Natural killer cell (primary cell): ENCODE data around the gene DST. TPM values are rescaled to one million over a fixed set of nuclear protein-coding genes. Genes with fewer than 3 reads are reported as not detected.

Source experiments
- ATAC-seq, 3 donors: fragments of 150-1000 bp in 2 of 3; fragments of 200-7000 bp in 1 of 3; cut with Tn5 transposase; 1 replicate in 1 of 3; 2 replicates in 2 of 3; pipeline ENCODE4 v1.10.0; 2021; ENCODE audit warnings: mild to moderate bottlenecking in 2 of 3, moderate library complexity in 2 of 3
- DNase-seq, 2 donors: peaks; one replicate each; pipeline versions ENCODE4 v3.0.0 to v3.0.0-alpha.2; 2013 to 2021; ENCODE audit warnings: mixed read lengths in 1 of 2
- H3K27ac ChIP-seq: one replicate; pipeline ENCODE4 v1.5.1; 2013; ENCODE audit warnings: mild to moderate bottlenecking, low read length
- H3K27me3 ChIP-seq: one replicate; pipeline ENCODE4 v1.6.1; 2013; ENCODE audit warnings: low read length; ENCODE audit not compliant: control insufficient read depth, insufficient read depth
- H3K36me3 ChIP-seq: one replicate; pipeline ENCODE4 v1.6.1; 2013; ENCODE audit warnings: low read length; ENCODE audit not compliant: control insufficient read depth, insufficient read depth
- H3K4me1 ChIP-seq: one replicate; pipeline ENCODE4 v1.6.1; 2013; ENCODE audit warnings: low read length; ENCODE audit not compliant: control insufficient read depth, insufficient read depth
- H3K4me3 ChIP-seq: one replicate; pipeline ENCODE4 v1.5.1; 2013; ENCODE audit warnings: low read length
- H3K9me3 ChIP-seq: one replicate; pipeline ENCODE4 v1.6.1; 2013; ENCODE audit warnings: low read length; ENCODE audit not compliant: control insufficient read depth, insufficient read depth
- H3K27ac Mint-ChIP-seq, 2 donors: one replicate each; pipeline ENCODE4 v1.8.0; 2022; ENCODE audit warnings: mild to moderate bottlenecking in 2 of 2, mixed read lengths in 2 of 2, moderate library complexity in 1 of 2
- H3K27me3 Mint-ChIP-seq, 2 donors: one replicate each; pipeline ENCODE4 v1.8.0; 2022; ENCODE audit warnings: low read depth in 2 of 2, mixed read lengths in 2 of 2
- H3K36me3 Mint-ChIP-seq: one replicate; pipeline ENCODE4 v1.8.0; 2022; ENCODE audit warnings: mixed read lengths
- H3K4me1 Mint-ChIP-seq, 2 donors: one replicate each; pipeline ENCODE4 v1.8.0; 2022; ENCODE audit warnings: mixed read lengths in 2 of 2
- H3K4me3 Mint-ChIP-seq: one replicate; pipeline ENCODE4 v1.8.0; 2022; ENCODE audit warnings: mild to moderate bottlenecking, moderate library complexity, mixed read lengths
- H3K9me3 Mint-ChIP-seq, 2 donors: one replicate each; pipeline ENCODE4 v1.8.0; 2022; ENCODE audit warnings: mixed read lengths in 2 of 2
- CTCF ChIP-seq: fragments of 200-600 bp; IDR thresholded peaks from one replicate; pipeline ENCODE4 v1.8.0; 2022; ENCODE audit warnings: antibody characterized with exemption
- WGBS: methylation state at CpG from one replicate; pipeline ENCODE4 v1.1.7; 2013; ENCODE audit warnings: missing lambda C conversion rate; ENCODE audit not compliant: insufficient coverage; 5-methylcytosine and 5-hydroxymethylcytosine counted together
- intact Hi-C: fragments of 100-400 bp; cut with micrococcal nuclease; formaldehyde crosslinking; loops from one replicate; pipeline ENCODE4 v1.14.2; 2022
- total RNA-seq, 4 donors: library from RNA; stranded (reverse); fragments of 120-200 nt in 1 of 4; gene quantifications; one replicate each; pipeline versions ENCODE4 v1.2.3 to v1.2.4, GENCODE V29; 2013 to 2022

Gene DST
- total RNA-seq, 3 donors from 2014 or later (not counting 1 experiment from before 2014, with no cell fraction given): 5.6 to 14.7 (median 8.9) TPM

GRCh38 chr6:56475736-56476457 is 166.8 kb downstream of the DST start:
- no peak overlapping the region for H3K4me3 Mint-ChIP-seq
- H3K9me3 ChIP-seq: no peaks in the 10 kb centered on the region
- H3K27me3 Mint-ChIP-seq: no peaks in the 10 kb centered on the region
- intact Hi-C loops: no loop called here
- peaks cover 2 to 3% of the 10 kb centered on the region in 2 donors for H3K9me3 Mint-ChIP-seq
- no peaks in the 10 kb centered on the region for H3K4me1 ChIP-seq
- TF ChIP-seq CTCF: no peak
- no peak overlapping the region for H3K4me3 ChIP-seq
- no peaks in the 10 kb centered on the region for H3K36me3 ChIP-seq
- H3K27ac ChIP-seq: no peak overlapping the region
- no peaks in the 10 kb centered on the region for H3K27me3 ChIP-seq
- no peaks in the 10 kb centered on the region for H3K4me1 Mint-ChIP-seq
- no peak overlapping the region for H3K27ac Mint-ChIP-seq
- ATAC-seq (no peak), DNase-seq (no peak)
- no peaks in the 10 kb centered on the region for H3K36me3 Mint-ChIP-seq
- WGBS: 75% methylated on average over 4 of the region's 4 CpGs

DNA sequence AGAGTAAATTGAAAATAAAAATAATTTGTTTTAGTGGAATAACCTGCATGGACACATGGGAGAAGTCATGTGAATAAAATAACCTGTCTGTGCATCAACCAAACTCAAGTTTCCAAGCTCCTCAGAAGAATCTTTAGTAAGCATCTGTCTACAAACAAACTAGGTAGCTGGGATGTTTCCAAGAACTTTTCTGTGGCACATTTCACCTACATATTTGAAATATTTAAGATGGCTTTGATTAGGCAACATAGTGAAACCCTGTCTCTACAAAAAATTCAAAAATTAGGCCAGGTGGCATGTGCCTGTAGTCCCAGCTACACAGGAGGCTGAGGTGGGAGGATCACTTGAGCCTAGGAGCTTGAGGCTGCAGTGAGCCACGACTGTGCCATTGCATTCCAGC is 168.2 kb downstream of the DST start:
- H3K9me3 Mint-ChIP-seq: peaks cover 2 to 3% of the 10 kb centered on the region in 2 donors

GRCh38 chr6:56463443-56463842 is 179.2 kb downstream of the DST start:
- no peaks in the 10 kb centered on the region for H3K36me3 Mint-ChIP-seq
- TF ChIP-seq CTCF: no peak
- H3K27me3 Mint-ChIP-seq: no peaks in the 10 kb centered on the region
- Histone ChIP-seq H3K36me3 (no peaks in the 10 kb centered on the region), H3K27ac (no peak overlapping the region), H3K4me3 (no peak overlapping the region), H3K9me3 (no peaks in the 10 kb centered on the region), H3K27me3 (no peaks in the 10 kb centered on the region), H3K4me1 (no peaks in the 10 kb centered on the region)
- peaks cover 0 to 6% of the 10 kb centered on the region in 2 donors for H3K4me1 Mint-ChIP-seq
- no peak for ATAC-seq
- no peak overlapping the region for H3K4me3 Mint-ChIP-seq
- DNase-seq: no peak
- 93% methylated on average over 13 of the region's 13 CpGs for WGBS
- no peaks in the 10 kb centered on the region for H3K9me3 Mint-ChIP-seq
- intact Hi-C loops: no loop called here
- H3K27ac Mint-ChIP-seq: no peak overlapping the region

More for the DNA sequence above, 168.2 kb downstream of the DST start:
- no peaks in the 10 kb centered on the region for H3K27me3 ChIP-seq
- no peaks in the 10 kb centered on the region for H3K36me3 ChIP-seq
- Mint-ChIP-seq H3K36me3 (no peaks in the 10 kb centered on the region), H3K27me3 (no peaks in the 10 kb centered on the region), H3K4me3 (no peak overlapping the region), H3K4me1 (no peaks in the 10 kb centered on the region), H3K27ac (no peak overlapping the region)
- ATAC-seq (no peak), DNase-seq (no peak)
- intact Hi-C loops: no loop called here
- no peak overlapping the region for H3K27ac ChIP-seq
- TF ChIP-seq CTCF: no peak
- H3K4me3 ChIP-seq: no peak overlapping the region
- H3K9me3 ChIP-seq: no peaks in the 10 kb centered on the region
- no CpG with 5 or more reads among the region's 1 CpG for WGBS
- no peaks in the 10 kb centered on the region for H3K4me1 ChIP-seq
